SK-N-SH (cell line): Measurements from ENCODE around the gene DNHD1. TPM values are rescaled to one million over a fixed set of nuclear protein-coding genes. Genes with fewer than 3 reads are reported as not detected.

Experiments
- CTCF ChIA-PET: fragments of 300-600, 350-600 bp; formaldehyde crosslinking; extraction: SDS; loops from one replicate; lab custom pipeline; 2021; lab: Yijun Ruan, JAX
- POLR2A ChIA-PET: fragments of 350-600 bp; sonication (Branson Sonifier 250); formaldehyde crosslinking; extraction: SDS; loops from one replicate; lab custom pipeline; 2020; ENCODE audit warnings: antibody characterized with exemption, inconsistent platforms; lab: Yijun Ruan, JAX
- DNase-seq: peaks from one replicate; pipeline ENCODE4 v3.0.0; 2012
- H2AFZ ChIP-seq: fragments of 200-600 bp; sonication (generic); 2 replicates; pipeline ENCODE4 v1.8.1; 2016; ENCODE audit warnings: antibody characterized with exemption, mild to moderate bottlenecking, low read depth
- H3F3A ChIP-seq: fragments of 200-600 bp; sonication (generic); replicated peaks from 2 replicates; pipeline ENCODE3; 2016; ENCODE audit warnings: antibody characterized with exemption, mild to moderate bottlenecking; ENCODE audit not compliant: insufficient read depth
- H3K27ac ChIP-seq, 2 experiments: fragments of 200-500 bp in 1 of 2; fragments of 200-600 bp in 1 of 2; sonication (Bioruptor generic) in 1 of 2; sonication (generic), shearing (Covaris generic) in 1 of 2; 2 replicates each; pipeline versions ENCODE4 v1.5.1 to v1.6.1; 2014 to 2016; ENCODE audit warnings: low read depth in 2 of 2, inconsistent platforms in 1 of 2, low read length in 1 of 2, mild to moderate bottlenecking in 1 of 2, mixed read lengths in 1 of 2
- H3K27me3 ChIP-seq: fragments of 200-600 bp; sonication (generic), shearing (Covaris generic); 2 replicates; pipeline ENCODE4 v1.6.1; 2016; ENCODE audit warnings: mixed run types; ENCODE audit not compliant: insufficient read depth
- H3K36me3 ChIP-seq, 2 experiments: fragments of 200-500 bp in 1 of 2; fragments of 200-600 bp in 1 of 2; sonication (Bioruptor generic) in 1 of 2; sonication (generic) in 1 of 2; replicated peaks in 1 of 2; 2 replicates each; pipeline versions ENCODE3 to v1.5.1; 2014 to 2016; ENCODE audit warnings: low read length in 1 of 2, mild to moderate bottlenecking in 1 of 2; ENCODE audit not compliant: insufficient read depth in 2 of 2, control insufficient read depth in 1 of 2
- H3K4me1 ChIP-seq, 2 experiments: fragments of 200-500 bp in 1 of 2; fragments of 200-600 bp in 1 of 2; sonication (Bioruptor generic) in 1 of 2; sonication (generic), shearing (Covaris generic) in 1 of 2; 2 replicates each; pipeline versions ENCODE4 v1.5.1 to v1.6.1; 2014 to 2016; ENCODE audit warnings: low read depth in 1 of 2, low read length in 1 of 2, mixed run types in 1 of 2; ENCODE audit not compliant: insufficient read depth in 2 of 2, control insufficient read depth in 1 of 2
- H3K4me2 ChIP-seq: fragments of 200-600 bp; sonication (generic), shearing (Covaris generic); 2 replicates; pipeline ENCODE4 v1.6.1; 2017; ENCODE audit warnings: mixed run types
- H3K4me3 ChIP-seq, 2 experiments: fragments of 200-500 bp in 1 of 2; fragments of 200-600 bp in 1 of 2; sonication (Bioruptor generic) in 1 of 2; sonication (generic), shearing (Covaris generic) in 1 of 2; 2 replicates each; pipeline versions ENCODE4 v1.5.1 to v1.8.1; 2014 to 2016; ENCODE audit warnings: low read depth in 2 of 2, inconsistent platforms in 1 of 2, low read length in 1 of 2, mild to moderate bottlenecking in 1 of 2, mixed read lengths in 1 of 2, moderate library complexity in 1 of 2
- H3K79me2 ChIP-seq: fragments of 200-600 bp; sonication (generic); 2 replicates; pipeline ENCODE4 v1.8.1; 2017; ENCODE audit warnings: mild to moderate bottlenecking; ENCODE audit not compliant: insufficient read depth
- H3K9ac ChIP-seq: fragments of 200-600 bp; sonication (generic); 2 replicates; pipeline ENCODE4 v1.6.1; 2017; ENCODE audit warnings: mixed run types
- H3K9me2 ChIP-seq: fragments of 200-600 bp; sonication (generic); 2 replicates; pipeline ENCODE4 v1.6.1; 2017; ENCODE audit warnings: mixed run types
- H3K9me3 ChIP-seq: fragments of 200-600 bp; sonication (generic); 2 replicates; pipeline ENCODE4 v1.6.1; 2017; ENCODE audit warnings: mixed run types, mild to moderate bottlenecking, moderate library complexity
- H4K20me1 ChIP-seq: fragments of 200-600 bp; sonication (generic); 2 replicates; pipeline ENCODE4 v1.6.1; 2017; ENCODE audit warnings: mild to moderate bottlenecking, mixed run types; ENCODE audit not compliant: insufficient read depth
- CTCF ChIP-seq: fragments of 200-600 bp; sonication (generic); IDR thresholded peaks from 2 replicates; pipeline ENCODE4 v1.6.1; 2017; ENCODE audit warnings: antibody characterized with exemption, mild to moderate bottlenecking, moderate library complexity
- ELF1 ChIP-seq: IDR thresholded peaks from 2 replicates; pipeline ENCODE4 v1.4.0; 2012
- EP300 ChIP-seq, 2 experiments: IDR thresholded peaks; 2 replicates each; pipeline versions ENCODE4 v1.4.0 to v1.6.1; 2012; ENCODE audit warnings: borderline replicate concordance in 1 of 2, low read depth in 1 of 2, low read length in 1 of 2
- EZH2phosphoT487 ChIP-seq: fragments of 200-600 bp; sonication (generic); IDR thresholded peaks from 2 replicates; pipeline ENCODE4 v1.6.1; 2017; ENCODE audit warnings: low read depth, mixed run types, mild to moderate bottlenecking, antibody characterized with exemption, moderate library complexity, borderline replicate concordance
- FOSL2 ChIP-seq: IDR thresholded peaks from 2 replicates; pipeline ENCODE4 v1.4.0; 2012; ENCODE audit warnings: low read depth, mild to moderate bottlenecking, moderate library complexity, borderline replicate concordance
- FOXJ3 ChIP-seq: sonication (generic); formaldehyde crosslinking; IDR thresholded peaks from 2 replicates; pipeline ENCODE4 v1.5.1; 2020; ENCODE audit warnings: mild to moderate bottlenecking, missing genetic modification reagents
- FOXM1 ChIP-seq: IDR thresholded peaks from 2 replicates; pipeline ENCODE4 v1.4.0; 2012; ENCODE audit warnings: low read depth, mild to moderate bottlenecking
- GABPA ChIP-seq: IDR thresholded peaks from 2 replicates; pipeline ENCODE4 v1.4.0; 2012; ENCODE audit warnings: low read depth, mild to moderate bottlenecking
- GATA2 ChIP-seq: sonication (generic); formaldehyde crosslinking; IDR thresholded peaks from 2 replicates; pipeline ENCODE4 v1.5.0; 2020; ENCODE audit warnings: mild to moderate bottlenecking, missing genetic modification reagents
- MAX ChIP-seq: IDR thresholded peaks from 2 replicates; pipeline ENCODE4 v1.4.0; 2012; ENCODE audit warnings: low read depth
- MEF2A ChIP-seq: IDR thresholded peaks from 2 replicates; pipeline ENCODE4 v1.4.0; 2012; ENCODE audit warnings: low read depth, borderline replicate concordance
- MXI1 ChIP-seq: IDR thresholded peaks from 2 replicates; pipeline ENCODE4 v1.6.1; 2012; ENCODE audit warnings: mild to moderate bottlenecking, low read depth, low read length, improper control_type of control experiment
- NFIC ChIP-seq: IDR thresholded peaks from 2 replicates; pipeline ENCODE4 v1.4.0; 2012; ENCODE audit warnings: borderline replicate concordance
- PBX3 ChIP-seq: IDR thresholded peaks from 2 replicates; pipeline ENCODE4; 2012
- RAD21 ChIP-seq: IDR thresholded peaks from 2 replicates; pipeline ENCODE4 v1.6.1; 2012; ENCODE audit warnings: mild to moderate bottlenecking, low read length
- RCOR1 ChIP-seq: fragments of 150-350 bp; IDR thresholded peaks from 2 replicates; pipeline ENCODE4 v1.6.1; 2017; ENCODE audit warnings: antibody characterized with exemption, low read length
- REST ChIP-seq: IDR thresholded peaks from 2 replicates; pipeline ENCODE4 v1.6.1; 2012; ENCODE audit warnings: mild to moderate bottlenecking, low read depth, low read length, moderate library complexity
- RFX5 ChIP-seq: IDR thresholded peaks from 2 replicates; pipeline ENCODE4 v1.6.1; 2012; ENCODE audit warnings: mild to moderate bottlenecking, improper control_type of control experiment, low read length
- RXRA ChIP-seq: IDR thresholded peaks from 2 replicates; pipeline ENCODE4 v1.4.0; 2012; ENCODE audit warnings: low read depth, mild to moderate bottlenecking, borderline replicate concordance
- TEAD4 ChIP-seq: IDR thresholded peaks from 2 replicates; pipeline ENCODE4 v1.4.0; 2012; ENCODE audit warnings: mild to moderate bottlenecking, borderline replicate concordance; ENCODE audit not compliant: insufficient read depth
- USF1 ChIP-seq: IDR thresholded peaks from 2 replicates; pipeline ENCODE4 v1.4.0; 2012; ENCODE audit warnings: low read depth, borderline replicate concordance
- ZBTB33 ChIP-seq: IDR thresholded peaks from 2 replicates; pipeline ENCODE4 v1.4.0; 2012; ENCODE audit warnings: low read depth, borderline replicate concordance
- WGBS: methylation state at CpG from one replicate; pipeline ENCODE4 v1.1.6; 2017; ENCODE audit warnings: low lambda C conversion rate; 5-methylcytosine and 5-hydroxymethylcytosine counted together
- polyA plus RNA-seq, 3 experiments: library from polyadenylated mRNA; depleted of rRNA; stranded (reverse); fragments of >200 nt; gene quantifications; 2 replicates each; pipeline ENCODE4 v1.2.3, GENCODE V29; 2012

The DNHD1 gene
- polyA plus RNA-seq, 1 of the 3 experiments (the other 2 are of a cell fraction): 5.3 TPM

GRCh38 chr11:6612213-6613041 is 115.3 kb downstream of the DNHD1 start, which contains the start of gene TAF10:
TAF10 (minus strand) TSS chr11:6612216; CDS start chr11:6612189, 27 bp downstream.
- H3K79me2 ChIP-seq: peaks cover 43% of the 10 kb centered on the region
- H3K4me1 ChIP-seq: peaks cover 10 to 32% of the 10 kb centered on the region in 2 experiments
- no peaks in the 10 kb centered on the region; the same call in 1 of the 2 replicates for H4K20me1 ChIP-seq
- WGBS: 3% methylated on average over 29 of the region's 51 CpGs
- peak within 1 kb of the TSS; percentile 65 to 93 for H3K4me3 ChIP-seq
- CTCF ChIA-PET: interaction anchor here (0.6 to 2.9 kb wide), 25 partner anchors 9 to 233 kb away, joined by 3 to 18 read pairs (median 5); partner anchors contain the start of genes ILK, MRPL17 and RRP8
- peak within 1 kb of the TSS; percentile 94 to 99 for H3K27ac ChIP-seq
- H2AFZ ChIP-seq: peak within 1 kb of the TSS; percentile 78; the same call in 1 of the 2 replicates
- H3F3A ChIP-seq: peaks cover 41% of the 10 kb centered on the region
- POLR2A ChIA-PET: interaction anchor here (0.6 to 2.6 kb wide), 10 partner anchors 8 to 193 kb away, joined by 3 to 16 read pairs (median 4); partner anchors contain the start of genes APBB1, ARFIP2, MRPL17 and TIMM10B
- DNase-seq: peak; percentile 95
- no peaks in the 10 kb centered on the region for H3K27me3 ChIP-seq
- peak within 1 kb of the TSS; percentile 87 for H3K9ac ChIP-seq
- peaks cover 29 to 62% of the 10 kb centered on the region in 2 experiments for H3K36me3 ChIP-seq
- H3K9me3 ChIP-seq: no peaks in the 10 kb centered on the region
- H3K4me2 ChIP-seq: peak within 1 kb of the TSS; percentile 93
- H3K9me2 ChIP-seq: no peaks in the 10 kb centered on the region
- TF ChIP-seq RFX5 (peak; percentile 18; the same call in 1 of the 2 replicates), CTCF (peak; percentile 62), RXRA (no peak), REST (peak; percentile 45; the same call in 1 of the 2 replicates), EP300 (IDR thresholded peaks at IDR 0.05; ENCODE audit: borderline replicate concordance in 1 of 2, low read depth in 1 of 2, low read length in 1 of 2) (no peak), FOXM1 (no peak), RCOR1 (no peak), RAD21 (no peak), GABPA (peak; percentile 79), ZBTB33 (peak; percentile 9; the same call in 1 of the 2 replicates), GATA2 (CRISPR knock-in tag) (no peak), MAX (peak; percentile 89), FOXJ3 (CRISPR knock-in tag) (no peak), FOSL2 (peak; percentile 33; the same call in 1 of the 2 replicates), USF1 (peak; percentile 33; the same call in 1 of the 2 replicates), TEAD4 (no peak), MEF2A (no peak), MXI1 (peak; percentile 82), ELF1 (peak; percentile 91), PBX3 (no peak), EZH2phosphoT487 (no peak), NFIC (no peak; the same call in 1 of the 2 replicates)
